A549 (cell line): Measurements from ENCODE around the gene SSTR3.

Source experiments
- EP300 ChIP-seq, 2 experiments: fragments of >200 bp; sonication (Bioruptor Twin); formaldehyde crosslinking; IDR thresholded peaks; 2 replicates in 1 of 2; 3 replicates in 1 of 2; pipeline ENCODE4 v1.6.1; 2016 to 2017
- RNF2 ChIP-seq: fragments of 200-600 bp; sonication (generic); IDR thresholded peaks from 2 replicates; pipeline ENCODE4 v1.6.1; 2016; ENCODE audit warnings: low read depth, mild to moderate bottlenecking, antibody characterized with exemption, moderate library complexity, borderline replicate concordance

DNA sequence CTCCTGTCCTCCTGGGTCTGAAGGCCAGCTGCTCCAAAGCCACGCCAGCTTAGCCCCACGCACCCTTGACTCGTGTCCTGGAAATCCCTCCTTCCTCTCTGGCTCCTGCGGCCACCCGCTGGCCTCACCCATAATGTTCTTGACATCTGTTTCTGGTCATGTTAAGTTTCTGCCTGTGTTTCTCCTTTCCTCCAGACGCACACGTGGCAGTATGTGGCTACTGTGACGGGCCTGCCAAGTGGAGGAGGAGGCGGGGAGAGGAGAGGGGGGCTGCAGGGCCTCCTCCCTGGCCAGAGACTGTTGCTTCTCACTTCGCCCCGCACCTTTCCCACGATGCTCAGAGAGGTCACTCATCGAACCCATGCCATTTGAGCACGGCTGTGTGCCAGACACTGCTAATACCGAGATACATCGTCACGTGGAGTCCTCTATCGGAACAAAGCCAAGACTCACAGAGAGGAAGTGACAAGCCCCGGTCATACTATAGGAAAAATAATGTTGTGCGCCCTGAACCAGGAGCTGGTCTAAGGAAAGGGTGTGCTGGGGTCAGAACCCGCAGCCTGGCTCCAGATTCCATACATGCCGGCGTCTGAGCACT, 35.7 kb downstream of the SSTR3 start:
- no peak for TF ChIP-seq RNF2
- no peak for TF ChIP-seq EP300 (IDR thresholded peaks at IDR 0.05)
